Brain pericyte (primary cell): ENCODE measurements around the gene DOCK3.
"Not testable (repeated sequence)": the region's sequence is repeated elsewhere in the genome, so short reads cannot be mapped to it uniquely, and the experiment has no call there.

Source experiments
- DNase-seq: peaks from one replicate; pipeline ENCODE4 v3.0.0-alpha.2; 2012; ENCODE audit warnings: low read depth, low spot score

DOCK3 gene

DNA sequence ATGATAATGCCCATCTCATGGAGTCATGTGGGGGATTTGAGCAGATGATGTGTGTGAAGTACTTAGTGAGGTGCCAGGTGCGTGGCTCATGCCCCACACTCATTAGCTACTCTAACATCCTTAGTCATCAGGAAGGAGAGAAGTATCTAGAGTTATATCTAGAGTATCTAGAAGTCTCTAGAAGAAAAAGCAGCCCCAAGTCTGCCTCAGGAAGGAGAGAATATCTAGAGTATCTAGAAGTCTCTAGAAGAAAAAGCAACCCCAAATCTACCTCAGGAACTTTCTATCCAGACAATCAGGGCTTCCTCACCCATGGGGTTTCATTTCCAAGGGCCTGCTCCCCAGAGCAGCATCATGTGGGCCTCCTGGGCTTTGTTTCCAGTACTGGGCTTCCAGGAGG, 24.7 kb upstream of the DOCK3 start:
- no peak for DNase-seq

GRCh38 chr3:50651445-50651844, 23.3 kb upstream of the DOCK3 start:
- DNase-seq = no peak

GRCh38 chr3:50651920-50652529, 22.7 kb upstream of the DOCK3 start:
- DNase-seq = no peak

- DNase-seq = no peak
These were observed 22.0 kb upstream of the DOCK3 start for GRCh38 chr3:50652709-50653108.

GRCh38 chr3:50653937-50654595, 20.7 kb upstream of the DOCK3 start:
- no peak for DNase-seq

- DNase-seq = no peak
These were observed 19.5 kb upstream of the DOCK3 start for GRCh38 chr3:50655009-50655830.

DNA sequence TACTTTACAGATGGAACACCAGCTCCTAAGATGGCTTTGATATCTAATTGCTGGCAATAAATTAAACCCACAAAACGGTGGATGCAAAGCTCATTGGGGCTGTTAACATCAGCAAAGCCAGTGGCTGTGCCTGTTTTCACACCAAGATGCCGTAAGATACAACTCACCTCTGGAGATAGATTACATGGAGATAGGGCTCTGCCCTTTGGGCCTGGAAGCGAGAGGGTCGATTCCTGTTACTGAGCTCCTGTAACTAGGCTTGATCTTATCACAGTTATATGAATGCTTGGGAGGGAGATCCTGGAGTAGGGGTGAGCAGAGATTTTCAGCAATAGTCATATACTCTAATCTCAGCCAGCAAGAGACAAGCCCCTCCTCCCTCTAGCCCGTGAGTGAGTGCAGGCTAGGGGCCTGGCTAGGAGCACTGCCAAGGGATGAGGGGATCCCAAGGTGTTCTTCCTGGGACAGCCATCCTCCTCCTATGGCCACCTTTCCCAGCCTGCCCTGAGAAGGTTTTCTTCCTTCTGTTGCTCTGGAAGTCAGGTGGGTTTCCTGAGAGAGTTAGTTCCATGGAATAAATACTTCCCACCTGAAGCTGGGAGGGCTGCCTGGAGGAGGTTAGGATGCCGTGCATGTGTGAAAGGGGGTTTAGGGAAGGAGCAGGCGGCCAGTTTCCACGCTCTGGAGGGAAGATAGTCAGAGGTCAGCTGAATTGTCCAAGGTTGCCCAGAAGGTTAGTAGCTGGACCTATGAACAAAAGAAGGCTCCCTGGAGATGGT, 18.1 kb upstream of the DOCK3 start:
- no peak for DNase-seq

DNA sequence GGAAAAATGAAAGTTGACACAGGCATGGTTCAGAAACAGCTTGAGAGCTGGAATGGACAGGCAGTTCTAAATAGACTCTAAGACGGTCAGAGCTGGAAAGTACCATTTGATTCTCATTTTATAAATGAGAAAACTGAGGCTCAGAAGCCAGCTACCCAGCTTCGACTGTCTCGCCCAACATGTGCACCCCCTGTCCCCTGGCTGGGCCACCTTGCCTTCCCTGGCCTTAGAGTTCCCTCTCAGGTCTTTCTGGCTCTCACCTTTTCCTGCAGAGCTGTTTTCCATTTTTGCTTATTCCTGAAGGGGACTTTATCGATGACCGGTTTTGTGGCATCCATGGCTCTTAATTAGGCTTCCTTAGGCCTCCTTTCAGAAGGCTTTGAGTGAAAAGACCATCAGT, 17.3 kb upstream of the DOCK3 start:
- DNase-seq = no peak

GRCh38 chr3:50657816-50658215, 16.9 kb upstream of the DOCK3 start:
- no peak for DNase-seq

- no peak for DNase-seq
These were observed 16.3 kb upstream of the DOCK3 start for GRCh38 chr3:50658416-50658815.

DNA sequence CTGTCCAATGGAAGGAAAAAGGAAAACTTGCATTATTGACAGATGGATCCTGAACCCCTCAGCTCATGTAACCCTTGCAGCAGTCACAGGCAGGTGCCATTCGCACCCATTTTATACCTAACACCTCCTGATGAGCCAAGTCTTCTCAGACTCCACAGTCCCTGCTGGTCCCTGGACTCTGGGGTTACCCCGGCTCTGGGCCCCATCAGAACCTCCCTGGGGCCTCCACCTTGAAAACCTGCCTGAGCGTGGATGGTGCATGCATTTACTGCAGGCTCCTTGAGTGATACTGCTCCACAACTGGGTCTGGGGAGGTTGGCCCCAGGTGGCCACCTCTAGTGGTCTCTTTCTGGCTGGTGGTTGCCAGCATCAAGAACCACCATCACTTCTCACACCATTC, 15.9 kb upstream of the DOCK3 start:
- no peak for DNase-seq

- no peak for DNase-seq
These were observed 14.3 kb upstream of the DOCK3 start for GRCh38 chr3:50660386-50660785.

- no peak for DNase-seq
These were observed 13.3 kb upstream of the DOCK3 start for GRCh38 chr3:50661321-50661837.

DNA sequence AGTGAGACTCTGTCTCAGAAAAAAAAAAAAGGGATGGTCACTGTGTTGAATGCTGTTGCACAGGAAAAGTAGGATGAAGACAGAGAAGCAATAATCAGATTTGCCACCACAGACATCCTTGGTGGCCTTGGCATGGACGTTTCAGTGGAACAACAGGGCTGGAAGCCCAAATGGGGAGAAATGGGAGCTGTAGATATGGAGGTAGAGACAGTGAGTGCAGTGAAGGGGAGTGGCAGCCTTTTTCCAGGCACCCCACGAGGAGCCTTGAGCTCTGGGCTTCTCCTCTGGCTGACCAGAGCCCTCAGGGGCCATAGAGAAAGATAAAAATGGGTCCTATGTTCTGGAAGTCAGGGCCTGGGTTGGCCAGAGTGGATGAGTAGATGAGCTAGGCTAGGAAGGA, 12.3 kb upstream of the DOCK3 start:
- DNase-seq = no peak

- no peak for DNase-seq
These were observed 9.5 kb upstream of the DOCK3 start for GRCh38 chr3:50665081-50665840.

DNA sequence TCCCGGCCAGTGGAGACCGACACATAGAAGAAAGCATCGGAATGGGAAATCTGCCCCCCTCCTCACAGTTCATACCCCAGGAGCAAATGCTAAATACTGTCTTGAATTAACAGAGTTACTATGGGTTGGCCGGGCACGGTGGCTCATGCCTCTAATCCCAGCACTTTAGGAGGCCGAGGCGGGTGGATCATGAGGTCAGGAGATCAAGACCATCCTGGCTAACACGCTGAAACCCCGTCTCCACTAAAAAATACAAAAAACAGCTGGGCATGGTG, 8.9 kb upstream of the DOCK3 start:
- DNase-seq = not testable (repeated sequence)

- DNase-seq = no peak
These were observed 7.9 kb upstream of the DOCK3 start for GRCh38 chr3:50666837-50667236.

- no peak for DNase-seq
These were observed 3.4 kb upstream of the DOCK3 start for GRCh38 chr3:50671331-50671730.

- DNase-seq = no peak
These were observed 2.1 kb upstream of the DOCK3 start for GRCh38 chr3:50672656-50673055.

- no peak for DNase-seq
These were observed 796 bp upstream of the DOCK3 start for GRCh38 chr3:50673931-50674330.
